Spinal cord (tissue), 10 donors: ENCODE measurements around the gene DOCK10. TPM values are rescaled to one million over a fixed set of nuclear protein-coding genes. Genes with fewer than 3 reads are reported as not detected.
"Not testable (repeated sequence)": the region's sequence is repeated elsewhere in the genome, so short reads cannot be mapped to it uniquely, and the experiment has no call there.

Source experiments
- DNase-seq, 6 donors: peaks; one replicate each; pipeline versions ENCODE4 v3.0.0 to v3.0.0-alpha.2; 2013 to 2015; ENCODE audit warnings: low spot score in 6 of 6, low read depth in 4 of 6
- H3K27ac ChIP-seq: one replicate; pipeline ENCODE4 v1.5.1; 2013; ENCODE audit warnings: low read depth, low read length, control low read depth
- H3K27me3 ChIP-seq: one replicate; pipeline ENCODE4 v1.6.1; 2013; ENCODE audit warnings: low read length; ENCODE audit not compliant: control insufficient read depth, insufficient read depth
- H3K36me3 ChIP-seq: one replicate; pipeline ENCODE4 v1.6.1; 2013; ENCODE audit warnings: low read length; ENCODE audit not compliant: control insufficient read depth, insufficient read depth
- H3K4me1 ChIP-seq: one replicate; pipeline ENCODE4 v1.6.1; 2013; ENCODE audit warnings: low read length; ENCODE audit not compliant: control insufficient read depth, insufficient read depth
- H3K4me3 ChIP-seq: one replicate; pipeline ENCODE4 v1.5.1; 2013; ENCODE audit warnings: low read depth, low read length, control low read depth
- H3K9me3 ChIP-seq: one replicate; pipeline ENCODE4 v1.6.1; 2013; ENCODE audit warnings: low read length; ENCODE audit not compliant: control insufficient read depth, insufficient read depth
- WGBS: methylation state at CpG from one replicate; pipeline ENCODE4 v1.1.5; 2013; ENCODE audit warnings: missing lambda C conversion rate; ENCODE audit not compliant: insufficient coverage; 5-methylcytosine and 5-hydroxymethylcytosine counted together
- polyA plus RNA-seq, 2 donors: library from polyadenylated mRNA; unstranded; fragments of 120-200 nt; gene quantifications; one replicate each; pipeline ENCODE4 v1.2.1, GENCODE V29; 2013; ENCODE audit not compliant: insufficient read length in 2 of 2
- total RNA-seq, 2 donors: library from RNA; depleted of rRNA in 1 of 2; stranded (reverse); fragments of 120-200 nt in 1 of 2; fragments of >200 nt in 1 of 2; gene quantifications; one replicate each; pipeline versions ENCODE4 v1.2.3 to v1.2.4, GENCODE V29; 2013 to 2014
- donor health status: healthy.

Gene DOCK10
- total and polyA plus RNA-seq, 4 donors: 44.4 to 87.9 (median 61.0) TPM

GRCh38 chr2:224922142-224922727 lies 120.0 kb downstream of the DOCK10 start:
- WGBS: no CpG with 5 or more reads among the region's 2 CpGs
- H3K9me3 ChIP-seq: no peaks in the 10 kb centered on the region
- peaks cover 7% of the 10 kb centered on the region for H3K4me1 ChIP-seq
- H3K27me3 ChIP-seq: no peaks in the 10 kb centered on the region
- H3K4me3 ChIP-seq: no peak overlapping the region
- no peak for DNase-seq
- no peak overlapping the region for H3K27ac ChIP-seq
- peaks cover 17% of the 10 kb centered on the region for H3K36me3 ChIP-seq

GRCh38 chr2:224919472-224920110 lies 122.7 kb downstream of the DOCK10 start:
- no peak for DNase-seq
- Histone ChIP-seq H3K4me3 (no peak overlapping the region), H3K27me3 (no peaks in the 10 kb centered on the region), H3K27ac (no peak overlapping the region), H3K9me3 (no peaks in the 10 kb centered on the region), H3K36me3 (peaks cover 17% of the 10 kb centered on the region), H3K4me1 (peaks cover 7% of the 10 kb centered on the region)
- WGBS: 68% methylated on average over 7 of the region's 8 CpGs

- H3K27ac ChIP-seq: no peak overlapping the region
- 95% methylated on average over 4 of the region's 4 CpGs for WGBS
- no peak for DNase-seq
- no peaks in the 10 kb centered on the region for H3K9me3 ChIP-seq
- H3K27me3 ChIP-seq: no peaks in the 10 kb centered on the region
- peaks cover 17% of the 10 kb centered on the region for H3K36me3 ChIP-seq
- peaks cover 7% of the 10 kb centered on the region for H3K4me1 ChIP-seq
- no peak overlapping the region for H3K4me3 ChIP-seq
Measured at GRCh38 chr2:224918626-224919471, 123.4 kb downstream of the DOCK10 start.

GRCh38 chr2:224917246-224917645 lies 125.0 kb downstream of the DOCK10 start:
- H3K4me1 ChIP-seq, H3K27ac ChIP-seq, H3K4me3 ChIP-seq, H3K9me3 ChIP-seq, H3K27me3 ChIP-seq, DNase-seq: not testable (repeated sequence)
- WGBS: no CpG with 5 or more reads among the region's 5 CpGs
- peaks cover 15% of the 10 kb centered on the region for H3K36me3 ChIP-seq

- H3K36me3 ChIP-seq: peaks cover 15% of the 10 kb centered on the region
- DNase-seq: no peak
- WGBS: no CpG with 5 or more reads among the region's 1 CpG
- H3K9me3 ChIP-seq: no peaks in the 10 kb centered on the region
- H3K27ac ChIP-seq: no peak overlapping the region
- peaks cover 3% of the 10 kb centered on the region for H3K4me1 ChIP-seq
- H3K27me3 ChIP-seq: no peaks in the 10 kb centered on the region
- H3K4me3 ChIP-seq: no peak overlapping the region
Measured at GRCh38 chr2:224915136-224915535, 127.1 kb downstream of the DOCK10 start.

- Histone ChIP-seq H3K4me1 (peaks cover 8% of the 10 kb centered on the region), H3K9me3 (no peaks in the 10 kb centered on the region), H3K4me3 (no peak overlapping the region), H3K27ac (peak overlapping the region; percentile 71), H3K36me3 (no peaks in the 10 kb centered on the region), H3K27me3 (no peaks in the 10 kb centered on the region)
- peak in 1 of 6 donors; percentile 16 for DNase-seq
- no CpG with 5 or more reads among the region's 1 CpG for WGBS
Measured at GRCh38 chr2:224910574-224910925, 131.7 kb downstream of the DOCK10 start.

- Histone ChIP-seq H3K27ac (peak overlapping the region; percentile 71), H3K4me3 (no peak overlapping the region), H3K9me3 (no peaks in the 10 kb centered on the region), H3K36me3 (no peaks in the 10 kb centered on the region), H3K4me1 (peaks cover 8% of the 10 kb centered on the region), H3K27me3 (no peaks in the 10 kb centered on the region)
- peak in 5 of 6 donors; percentile 17 to 83 (median 46) for DNase-seq
- WGBS: no CpG with 5 or more reads among the region's 5 CpGs
Measured at GRCh38 chr2:224909885-224910573, 132.2 kb downstream of the DOCK10 start.

- H3K36me3 ChIP-seq: no peaks in the 10 kb centered on the region
- no peaks in the 10 kb centered on the region for H3K9me3 ChIP-seq
- peaks cover 8% of the 10 kb centered on the region for H3K4me1 ChIP-seq
- DNase-seq: peak in 1 of 6 donors; percentile 28
- no peaks in the 10 kb centered on the region for H3K27me3 ChIP-seq
- WGBS: no CpG with 5 or more reads among the region's 2 CpGs
- H3K27ac ChIP-seq: no peak overlapping the region
- H3K4me3 ChIP-seq: no peak overlapping the region
Measured at GRCh38 chr2:224908818-224909217, 133.4 kb downstream of the DOCK10 start.

- Histone ChIP-seq H3K9me3 (no peaks in the 10 kb centered on the region), H3K36me3 (no peaks in the 10 kb centered on the region), H3K4me3 (no peak overlapping the region), H3K27me3 (no peaks in the 10 kb centered on the region), H3K27ac (no peak overlapping the region), H3K4me1 (peaks cover 8% of the 10 kb centered on the region)
- DNase-seq: no peak
- no CpG with 5 or more reads among the region's 1 CpG for WGBS
Measured at GRCh38 chr2:224904381-224904780, 137.9 kb downstream of the DOCK10 start.
